ENCODE data around the gene PTPRQ.

The PTPRQ gene

DNA sequence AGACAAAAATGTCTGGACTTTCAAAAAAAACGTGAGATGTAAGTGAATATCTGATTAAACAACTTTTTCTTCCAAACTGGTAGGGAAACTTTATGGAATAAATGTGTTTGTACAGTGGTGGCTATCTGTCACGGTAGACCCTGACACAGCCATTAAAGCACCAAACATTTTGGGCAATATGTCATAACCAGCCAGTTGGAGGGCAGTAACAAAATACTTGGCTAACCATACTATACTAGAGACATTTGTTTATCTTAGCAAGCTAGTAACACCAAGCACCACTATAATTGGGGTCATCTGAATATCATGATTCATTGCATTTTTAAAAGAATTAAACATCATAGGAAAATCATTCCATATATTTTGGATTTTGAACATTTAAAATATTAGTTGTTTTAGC is 257.4 kb downstream of the PTPRQ start:
- no peak for DNase-seq (ENCODE audit: low read depth in 2 of 2)

DNA sequence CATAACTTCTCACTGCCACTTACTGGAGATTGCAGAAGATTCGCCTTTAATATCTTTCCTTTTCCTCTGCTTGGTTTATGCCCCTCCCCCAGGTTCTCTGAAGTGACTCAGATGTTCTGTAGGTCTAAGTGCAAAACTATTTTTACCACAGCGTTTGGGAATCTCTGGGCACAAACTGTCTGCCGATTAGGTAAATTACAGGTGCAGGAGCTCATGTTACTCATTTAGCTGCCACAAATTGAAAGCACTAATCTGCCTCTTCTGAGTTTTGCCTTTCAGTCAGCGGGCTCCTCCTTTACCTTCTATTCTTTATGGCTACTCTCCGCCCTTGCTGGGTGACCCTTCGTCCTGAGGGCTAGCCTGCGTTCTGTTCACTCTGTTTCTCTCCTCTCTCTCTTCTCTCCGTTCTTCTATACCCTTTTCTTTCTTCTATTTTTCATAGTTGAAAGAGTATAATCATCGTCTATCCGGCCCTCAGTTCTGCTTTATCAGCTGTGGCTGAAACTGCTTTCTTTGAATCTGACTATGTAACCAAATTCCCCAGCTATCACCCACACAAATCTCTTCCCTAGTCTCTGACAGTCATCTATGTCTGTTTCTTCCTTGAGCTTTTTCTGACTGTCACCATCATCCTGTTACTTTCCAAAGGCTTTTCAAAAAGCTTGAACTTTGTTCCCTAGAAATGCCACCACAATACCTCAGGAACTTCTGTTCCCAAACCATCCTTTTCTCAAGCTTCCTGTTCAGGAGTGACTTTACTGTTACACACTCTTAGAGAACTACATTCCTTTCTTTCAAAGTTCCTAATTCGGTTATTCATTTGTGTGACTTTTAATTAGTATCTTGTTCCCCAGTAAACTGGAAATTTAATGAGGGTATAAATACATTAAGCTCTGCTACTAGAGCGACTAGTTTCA is 259.1 kb downstream of the PTPRQ start:
- DNase-seq (ENCODE audit: low read depth in 2 of 2): no peak

- no peak for DNase-seq (ENCODE audit: low read depth in 2 of 2)
Observed at GRCh38 chr12:80704420-80704819, 260.4 kb downstream of the PTPRQ start.

DNA sequence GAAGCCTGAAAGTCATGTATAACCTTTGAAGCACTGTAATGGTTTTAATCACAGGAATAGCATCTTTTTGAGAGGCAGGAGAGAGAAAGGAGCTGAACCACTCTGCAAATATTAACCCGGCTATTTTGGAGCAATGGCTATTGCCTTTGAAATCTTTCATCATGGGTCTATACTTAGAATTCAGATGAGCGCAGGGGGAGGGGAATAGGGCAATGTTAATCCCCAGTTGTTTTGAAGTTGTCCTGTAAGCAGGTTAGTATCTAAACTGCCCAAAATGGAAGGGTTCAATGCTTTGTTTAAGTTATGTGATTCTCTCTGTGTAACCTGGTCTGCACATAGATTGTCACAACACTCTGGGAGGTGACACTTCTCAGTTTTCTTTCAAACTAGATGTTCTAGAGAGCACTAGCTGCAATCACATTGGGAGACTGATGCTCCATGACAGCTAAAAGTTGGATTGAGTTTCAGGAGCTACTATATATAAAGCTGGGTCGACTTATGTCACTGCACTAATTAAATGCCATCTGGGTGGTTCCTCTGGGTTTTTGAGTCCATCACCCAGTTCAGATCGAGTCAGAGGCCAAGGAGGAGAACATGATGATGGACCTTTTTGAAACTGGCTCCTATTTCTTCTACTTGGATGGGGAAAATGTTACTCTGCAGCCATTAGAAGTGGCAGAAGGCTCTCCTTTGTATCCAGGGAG is 263.2 kb downstream of the PTPRQ start, which contains the start of gene MYF6:
Gene MYF6, plus strand, starts transcription at position 509 of the 704 bp plus-strand sequence. Its CDS starts 86 bp downstream, at position 595.
- no peak for DNase-seq (ENCODE audit: low read depth in 2 of 2)

- DNase-seq (ENCODE audit: low read depth in 2 of 2): no peak
Observed at GRCh38 chr12:80707830-80708258, 263.8 kb downstream of the PTPRQ start.

DNA sequence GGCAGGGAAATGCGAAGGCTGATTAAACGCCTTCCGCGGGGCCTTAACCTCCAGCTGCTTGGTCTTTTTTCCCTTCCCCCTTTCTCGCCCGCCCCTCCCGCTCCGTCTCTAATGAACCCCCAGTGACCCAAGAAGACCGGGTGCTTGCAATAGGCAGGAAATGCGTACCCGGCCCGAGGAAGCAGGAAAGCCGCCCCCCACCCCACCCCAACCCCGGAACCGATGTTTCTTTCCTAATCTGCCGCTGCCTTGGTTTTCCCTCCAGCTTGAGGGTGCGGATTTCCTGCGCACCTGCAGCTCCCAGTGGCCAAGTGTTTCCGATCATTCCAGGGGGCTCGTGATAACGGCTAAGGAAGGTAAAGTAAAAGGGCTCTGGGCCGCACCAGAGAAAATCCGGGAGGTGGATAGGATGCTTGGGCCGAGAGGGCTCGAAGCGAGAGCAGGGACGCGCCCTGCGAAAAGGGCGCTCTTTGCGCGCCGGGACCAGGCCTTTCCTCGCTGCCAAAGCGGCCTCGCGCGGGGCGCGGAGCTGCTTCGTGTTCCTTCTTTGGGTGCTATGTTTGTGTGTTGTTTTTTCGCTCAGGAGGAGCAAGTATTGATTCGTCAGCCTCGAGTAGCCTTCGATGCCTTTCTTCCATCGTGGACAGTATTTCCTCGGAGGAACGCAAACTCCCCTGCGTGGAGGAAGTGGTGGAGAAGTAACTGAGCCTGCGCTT is 264.4 kb downstream of the PTPRQ start:
- no peak for DNase-seq (ENCODE audit: low read depth in 2 of 2)

DNA sequence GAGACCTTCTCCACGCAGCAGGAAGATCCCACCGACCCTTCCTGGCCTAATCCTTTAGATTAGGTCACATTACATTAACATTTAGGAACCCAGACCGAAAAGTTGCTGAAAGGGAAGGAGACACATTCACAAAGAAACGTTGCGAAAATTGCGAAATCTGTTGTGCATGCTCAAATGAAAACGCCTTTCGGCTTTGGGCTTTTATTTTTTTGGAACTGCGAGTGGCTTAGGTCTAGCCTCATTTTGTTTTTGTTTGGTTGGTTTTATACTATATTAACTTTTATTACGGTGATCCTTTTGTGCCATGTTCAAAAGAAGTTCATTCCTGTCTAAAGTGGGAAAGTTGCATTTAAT is 264.9 kb downstream of the PTPRQ start:
- no peak for DNase-seq (ENCODE audit: low read depth in 2 of 2)

DNA sequence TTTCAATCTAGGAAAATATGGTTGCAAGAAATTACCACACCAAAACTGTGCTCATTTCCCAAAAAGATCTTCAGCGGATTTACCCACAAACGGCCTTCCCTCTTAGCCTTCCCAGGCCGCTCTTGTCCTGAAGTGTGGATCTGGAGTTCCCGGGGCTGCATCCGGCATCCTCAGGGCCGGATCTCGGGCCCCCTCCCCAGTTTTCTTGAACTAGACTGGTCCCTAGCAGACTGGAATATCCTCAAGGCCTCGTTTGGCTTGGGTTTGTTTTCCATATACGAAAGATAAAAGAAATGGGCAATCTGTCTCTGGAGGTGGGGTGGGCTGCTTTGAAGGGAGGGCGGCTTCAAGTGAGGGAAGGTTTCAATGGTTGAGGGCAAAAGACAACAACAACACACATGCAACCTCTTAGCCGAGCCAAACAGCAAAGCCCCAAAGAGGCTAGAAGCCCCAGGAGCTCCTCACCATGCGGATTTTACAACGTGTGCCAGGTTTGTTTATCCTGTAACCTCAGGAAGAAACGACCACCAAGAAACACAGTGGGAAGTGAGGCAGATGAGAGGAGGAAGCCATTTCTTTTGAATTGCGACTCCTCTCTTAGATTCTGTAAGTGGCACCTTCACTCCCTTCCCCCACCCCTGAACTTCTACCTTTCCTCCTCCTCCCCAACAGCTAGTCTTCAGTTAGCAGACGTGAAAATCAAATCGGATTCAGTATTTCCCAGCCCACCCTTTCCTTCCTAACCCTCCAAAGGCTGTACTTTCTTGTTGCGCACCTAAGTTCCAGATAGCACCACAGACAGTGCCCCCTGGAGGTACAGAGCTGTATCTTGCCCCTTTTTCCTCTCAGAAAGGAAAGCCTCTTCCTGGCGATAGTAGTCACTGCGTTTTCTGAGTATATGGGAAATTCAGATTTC is 266.0 kb downstream of the PTPRQ start:
- no peak for DNase-seq (ENCODE audit: low read depth in 2 of 2)

- DNase-seq (ENCODE audit: low read depth in 2 of 2): no peak
Observed at GRCh38 chr12:80710727-80711449, 266.9 kb downstream of the PTPRQ start.

DNA sequence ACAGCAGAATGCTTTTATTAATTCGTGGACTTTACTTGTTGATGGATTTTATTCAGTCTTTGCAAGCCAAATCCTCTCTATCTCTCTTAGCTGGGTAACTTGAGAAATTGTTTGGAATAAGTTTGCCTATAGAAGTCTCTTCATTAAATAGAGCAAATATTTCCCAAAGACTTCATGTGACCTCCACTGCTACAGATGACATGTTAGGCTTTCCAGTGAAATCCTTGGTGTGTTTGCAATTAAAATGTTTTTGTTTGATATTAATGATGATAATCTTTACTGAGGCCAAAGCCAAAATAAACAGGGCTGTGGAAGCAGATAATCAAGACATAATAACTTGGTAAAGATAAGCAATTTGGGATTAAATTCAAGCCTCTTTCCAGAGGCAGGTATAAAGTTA is 267.8 kb downstream of the PTPRQ start:
- DNase-seq (ENCODE audit: low read depth in 2 of 2): no peak

GRCh38 chr12:80712866-80713265 is 268.8 kb downstream of the PTPRQ start:
- no peak for DNase-seq (ENCODE audit: low read depth in 2 of 2)

GRCh38 chr12:80713419-80713818 is 269.4 kb downstream of the PTPRQ start:
- no peak for DNase-seq (ENCODE audit: low read depth in 2 of 2)

DNA sequence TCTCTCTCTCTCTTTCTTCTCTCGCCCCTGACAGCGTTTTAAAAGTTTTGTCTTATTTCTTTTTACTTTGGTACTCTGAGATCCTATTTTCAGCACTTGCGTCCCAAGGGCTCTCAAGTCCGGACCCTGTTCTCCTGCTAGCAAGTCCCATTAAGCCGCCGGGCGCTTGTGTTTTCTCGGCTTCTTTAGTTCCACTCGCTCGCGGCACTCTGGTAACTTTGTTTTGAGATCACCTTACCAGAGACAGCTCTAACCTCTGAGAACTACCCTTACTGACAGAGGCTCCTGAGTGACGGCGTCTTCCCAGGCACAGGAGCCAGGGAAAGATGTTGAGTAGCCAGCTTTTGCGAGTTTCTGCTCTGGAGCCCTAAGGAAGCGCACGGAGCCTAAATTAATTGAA is 270.0 kb downstream of the PTPRQ start:
- no peak for DNase-seq (ENCODE audit: low read depth in 2 of 2)

DNA sequence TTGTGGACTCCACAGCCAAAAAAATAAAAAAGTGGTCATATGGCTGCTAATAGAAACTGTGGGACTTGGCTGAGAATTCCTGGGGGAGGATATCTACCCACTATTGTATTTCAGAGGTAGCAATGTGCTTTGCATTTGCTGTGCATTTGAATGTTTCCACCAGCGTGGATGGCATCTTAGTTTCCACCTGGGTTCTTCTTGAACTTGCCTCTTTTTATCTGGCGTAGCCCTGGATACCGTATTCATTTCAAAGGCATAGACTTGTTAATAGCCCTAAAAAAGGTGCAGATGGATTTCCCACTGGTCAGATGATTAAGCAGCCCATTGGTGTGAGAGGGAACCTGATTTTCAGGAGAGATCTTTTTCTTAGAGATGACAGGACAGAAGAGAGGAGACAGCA is 270.8 kb downstream of the PTPRQ start:
- no peak for DNase-seq (ENCODE audit: low read depth in 2 of 2)

GRCh38 chr12:80715713-80716249 is 271.7 kb downstream of the PTPRQ start:
- no peak for DNase-seq (ENCODE audit: low read depth in 2 of 2)

DNA sequence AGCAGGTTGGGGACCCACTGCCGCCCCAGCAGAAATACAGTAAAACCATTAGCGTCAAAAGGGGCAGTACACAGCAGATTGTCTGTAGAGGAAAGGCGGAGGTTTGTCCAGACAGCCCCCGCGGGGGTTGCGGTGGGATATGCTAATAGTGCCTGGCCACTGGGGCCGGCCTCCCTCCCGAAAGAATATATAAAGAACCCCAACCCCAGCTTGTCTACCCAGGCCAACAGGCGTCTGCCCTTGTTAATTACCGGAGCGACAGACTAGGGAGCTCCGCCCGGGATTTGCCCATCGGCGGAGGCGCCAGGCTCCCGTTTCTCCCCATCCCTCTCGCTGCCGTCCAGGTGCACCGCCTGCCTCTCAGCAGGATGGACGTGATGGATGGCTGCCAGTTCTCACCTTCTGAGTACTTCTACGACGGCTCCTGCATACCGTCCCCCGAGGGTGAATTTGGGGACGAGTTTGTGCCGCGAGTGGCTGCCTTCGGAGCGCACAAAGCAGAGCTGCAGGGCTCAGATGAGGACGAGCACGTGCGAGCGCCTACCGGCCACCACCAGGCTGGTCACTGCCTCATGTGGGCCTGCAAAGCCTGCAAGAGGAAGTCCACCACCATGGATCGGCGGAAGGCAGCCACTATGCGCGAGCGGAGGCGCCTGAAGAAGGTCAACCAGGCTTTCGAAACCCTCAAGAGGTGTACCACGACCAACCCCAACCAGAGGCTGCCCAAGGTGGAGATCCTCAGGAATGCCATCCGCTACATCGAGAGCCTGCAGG is 272.8 kb downstream of the PTPRQ start, which contains the start of gene MYF5:
Gene MYF5, plus strand, starts transcription at position 217 of the 774 bp plus-strand sequence. Its CDS starts 152 bp downstream, at position 369.
- no peak for DNase-seq (ENCODE audit: low read depth in 2 of 2)

GRCh38 chr12:80717856-80718255 is 273.8 kb downstream of the PTPRQ start:
- no peak for DNase-seq (ENCODE audit: low read depth in 2 of 2)

- DNase-seq (ENCODE audit: low read depth in 2 of 2): no peak
Observed at GRCh38 chr12:80720516-80720915, 276.5 kb downstream of the PTPRQ start.

DNA sequence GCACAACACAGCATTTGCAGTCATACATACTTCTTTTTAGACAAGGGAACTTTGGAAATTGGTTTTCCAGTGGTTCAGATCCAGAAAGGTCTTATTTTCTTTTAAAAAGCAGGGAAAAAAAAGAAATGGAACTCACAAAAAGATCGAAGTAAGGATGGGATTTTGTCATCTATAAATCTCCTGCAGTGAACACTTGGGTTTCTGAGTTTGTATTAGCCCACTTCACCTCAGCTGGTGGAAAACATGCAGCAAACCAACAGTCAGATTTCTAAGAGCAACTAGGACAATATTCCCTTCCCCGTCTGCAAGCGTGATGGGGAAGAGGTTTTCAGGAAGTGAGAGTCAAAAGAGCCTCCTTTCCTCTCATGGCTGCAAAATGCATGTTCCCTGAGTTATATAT is 277.3 kb downstream of the PTPRQ start:
- DNase-seq (ENCODE audit: low read depth in 2 of 2): no peak
